ENCODE data around the gene AGAP1.

GRCh38 chr2:236127010-236127409 is 633.2 kb downstream of the AGAP1 start:
- TF ChIP-seq POLR2A (IDR thresholded peaks at IDR 0.05; ENCODE audit: low read depth, low read length) (no peak), POLR2AphosphoS5 (IDR thresholded peaks at IDR 0.05; ENCODE audit: low read depth, low read length) (no peak), TAF1 (IDR thresholded peaks at IDR 0.05; ENCODE audit: low read depth, low read length) (no peak)
